Astrocyte (in vitro differentiated cells and primary cell): Measurements from ENCODE around the gene HLCS. TPM values are rescaled to one million over a fixed set of nuclear protein-coding genes. Genes with fewer than 3 reads are reported as not detected.

Experiments used
- DNase-seq: peaks from one replicate; pipeline ENCODE4 v3.0.0-alpha.2; 2010; ENCODE audit warnings: low read depth
- FAIRE-seq: peaks from 2 replicates; lab custom pipeline; 2011; peaks lifted over from hg19 to GRCh38; lab: Jason Lieb, UNC
- H2AFZ ChIP-seq: 2 replicates; pipeline ENCODE4 v1.6.0; 2012; ENCODE audit warnings: low read depth, low read length, inconsistent platforms
- H3K27ac ChIP-seq: 2 replicates; pipeline ENCODE4 v1.5.1; 2011; ENCODE audit warnings: low read depth, low read length, inconsistent platforms
- H3K27me3 ChIP-seq: 2 replicates; pipeline ENCODE4 v1.6.0; 2011; ENCODE audit warnings: low read length, inconsistent platforms; ENCODE audit not compliant: insufficient read depth
- H3K36me3 ChIP-seq: 2 replicates; pipeline ENCODE4 v1.5.1; 2011; ENCODE audit warnings: low read length, inconsistent platforms; ENCODE audit not compliant: insufficient read depth
- H3K4me1 ChIP-seq: 2 replicates; pipeline ENCODE4 v1.5.1; 2011; ENCODE audit warnings: low read length, inconsistent platforms; ENCODE audit not compliant: insufficient read depth
- H3K4me2 ChIP-seq: 2 replicates; pipeline ENCODE4 v1.6.0; 2012; ENCODE audit warnings: low read length, inconsistent platforms
- H3K4me3 ChIP-seq: 2 replicates; pipeline ENCODE4 v1.5.1; 2011; ENCODE audit warnings: low read depth, mild to moderate bottlenecking, low read length, inconsistent platforms; ENCODE audit not compliant: insufficient read depth
- H3K79me2 ChIP-seq: 2 replicates; pipeline ENCODE4 v1.6.0; 2012; ENCODE audit warnings: mild to moderate bottlenecking, low read length, inconsistent platforms; ENCODE audit not compliant: insufficient read depth
- H3K9ac ChIP-seq: 2 replicates; pipeline ENCODE4 v1.6.0; 2012; ENCODE audit warnings: mild to moderate bottlenecking, low read length, inconsistent platforms
- H3K9me3 ChIP-seq: 2 replicates; pipeline ENCODE4 v1.5.1; 2012; ENCODE audit warnings: low read depth, mild to moderate bottlenecking, low read length, inconsistent platforms; ENCODE audit not compliant: insufficient read depth
- H4K20me1 ChIP-seq: 2 replicates; pipeline ENCODE4 v1.6.0; 2012; ENCODE audit warnings: low read length, inconsistent platforms; ENCODE audit not compliant: insufficient read depth
- H3K27ac Mint-ChIP-seq: one replicate; pipeline ENCODE4 v1.8.0; 2021; ENCODE audit warnings: mild to moderate bottlenecking, mixed read lengths; ENCODE audit not compliant: unreplicated experiment
- H3K27me3 Mint-ChIP-seq: one replicate; pipeline ENCODE4 v1.8.0; 2021; ENCODE audit warnings: low read depth, mixed read lengths; ENCODE audit not compliant: unreplicated experiment
- H3K36me3 Mint-ChIP-seq: one replicate; pipeline ENCODE4 v1.8.0; 2021; ENCODE audit warnings: low read depth, mixed read lengths; ENCODE audit not compliant: unreplicated experiment
- H3K4me1 Mint-ChIP-seq: one replicate; pipeline ENCODE4 v1.8.0; 2021; ENCODE audit warnings: low read depth, mixed read lengths; ENCODE audit not compliant: unreplicated experiment
- H3K4me3 Mint-ChIP-seq: one replicate; pipeline ENCODE4 v1.8.0; 2021; ENCODE audit warnings: mild to moderate bottlenecking, moderate library complexity, mixed read lengths; ENCODE audit not compliant: unreplicated experiment
- H3K9me3 Mint-ChIP-seq: one replicate; pipeline ENCODE4 v1.8.0; 2021; ENCODE audit warnings: mild to moderate bottlenecking, mixed read lengths; ENCODE audit not compliant: unreplicated experiment
- CTCF ChIP-seq: IDR thresholded peaks from 2 replicates; pipeline ENCODE4 v1.5.1; 2011; ENCODE audit warnings: low read depth, mild to moderate bottlenecking, inconsistent platforms, low read length, moderate library complexity; ENCODE audit not compliant: insufficient read depth
- EZH2 ChIP-seq: IDR thresholded peaks from 2 replicates; pipeline ENCODE4 v1.6.1; 2012; ENCODE audit warnings: mild to moderate bottlenecking, low read length, inconsistent platforms; ENCODE audit not compliant: insufficient read depth
- total RNA-seq: library from RNA; stranded (reverse); gene quantifications from 2 replicates; pipeline ENCODE4 v1.2.1, GENCODE V29; 2021

Gene HLCS
- total RNA-seq, 1 donor from 2014 or later, result 20.9 TPM

DNA sequence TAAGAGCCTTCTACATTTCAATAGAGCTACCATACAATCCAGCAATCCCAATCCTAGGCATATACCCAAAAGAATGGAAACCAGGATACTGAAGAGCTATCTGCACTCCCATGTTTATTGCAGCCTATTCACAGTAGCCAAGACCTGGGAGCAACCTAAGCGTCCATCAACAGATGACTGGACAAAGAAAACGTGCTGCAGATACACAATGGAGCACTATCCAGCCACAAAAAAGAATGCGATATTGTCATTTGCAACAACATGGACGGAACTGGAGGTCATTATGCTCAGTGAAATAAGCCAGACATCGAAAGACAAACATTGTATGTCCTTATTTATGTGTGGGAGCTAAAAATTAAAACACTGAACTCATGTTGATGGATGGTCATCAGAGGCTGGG is 115.3 kb downstream of the HLCS start:
- Mint-ChIP-seq H3K27me3 (no peaks in the 10 kb centered on the region), H3K9me3 (no peaks in the 10 kb centered on the region), H3K4me3 (no peak overlapping the region), H3K4me1 (peaks cover 18% of the 10 kb centered on the region), H3K36me3 (no peaks in the 10 kb centered on the region), H3K27ac (no peak overlapping the region)
- Histone ChIP-seq H3K36me3 (no peaks in the 10 kb centered on the region), H3K79me2 (no peaks in the 10 kb centered on the region), H3K27ac (no peak overlapping the region), H3K4me3 (no peak overlapping the region), H3K4me1 (peaks cover 16% of the 10 kb centered on the region), H2AFZ (no peak overlapping the region), H4K20me1 (no peaks in the 10 kb centered on the region), H3K27me3 (no peaks in the 10 kb centered on the region), H3K9me3 (no peaks in the 10 kb centered on the region), H3K4me2 (no peak overlapping the region), H3K9ac (no peak overlapping the region)
- DNase-seq (no peak), FAIRE-seq (no peak)
- TF ChIP-seq CTCF, result no peak
- no peak for TF ChIP-seq EZH2

DNA sequence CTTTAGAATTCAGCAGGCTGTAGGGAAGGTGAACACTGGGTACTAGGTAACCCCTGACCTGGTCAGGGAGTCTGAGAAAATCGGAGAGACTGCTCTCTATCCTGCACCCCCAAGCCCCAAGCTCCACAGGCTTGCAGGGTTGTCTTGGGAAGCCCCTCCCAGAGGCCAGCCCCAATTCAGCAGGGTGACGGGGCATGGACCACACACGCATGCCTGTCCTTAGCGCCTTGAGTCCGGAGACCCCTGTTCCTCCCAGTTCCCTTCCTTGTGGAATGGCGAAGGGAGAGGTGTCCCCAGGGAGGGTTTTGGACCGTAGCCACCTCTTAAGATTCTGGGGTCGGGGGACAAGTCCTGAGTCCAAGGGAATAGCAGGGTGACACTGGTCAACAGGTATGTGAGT is 116.1 kb downstream of the HLCS start:
- peaks cover 18% of the 10 kb centered on the region for H3K4me1 Mint-ChIP-seq
- TF ChIP-seq EZH2 (no peak), CTCF (no peak)
- FAIRE-seq (no peak), DNase-seq (no peak)
- no peaks in the 10 kb centered on the region for H3K9me3 Mint-ChIP-seq
- Histone ChIP-seq H3K4me3 (no peak overlapping the region), H3K9ac (no peak overlapping the region), H3K9me3 (no peaks in the 10 kb centered on the region), H3K4me2 (no peak overlapping the region), H3K27me3 (no peaks in the 10 kb centered on the region), H4K20me1 (no peaks in the 10 kb centered on the region), H2AFZ (no peak overlapping the region), H3K79me2 (no peaks in the 10 kb centered on the region), H3K27ac (no peak overlapping the region), H3K4me1 (peaks cover 16% of the 10 kb centered on the region), H3K36me3 (no peaks in the 10 kb centered on the region)
- H3K4me3 Mint-ChIP-seq, result no peak overlapping the region
- H3K27me3 Mint-ChIP-seq, result no peaks in the 10 kb centered on the region
- no peak overlapping the region for H3K27ac Mint-ChIP-seq
- no peaks in the 10 kb centered on the region for H3K36me3 Mint-ChIP-seq

GRCh38 chr21:36849461-36850105 is 116.9 kb downstream of the HLCS start:
- Mint-ChIP-seq H3K9me3 (no peaks in the 10 kb centered on the region), H3K27me3 (no peaks in the 10 kb centered on the region), H3K36me3 (no peaks in the 10 kb centered on the region), H3K27ac (no peak overlapping the region), H3K4me1 (peaks cover 18% of the 10 kb centered on the region), H3K4me3 (peak overlapping the region; percentile 10)
- FAIRE-seq (no peak), DNase-seq (no peak)
- Histone ChIP-seq H4K20me1 (no peaks in the 10 kb centered on the region), H3K9me3 (no peaks in the 10 kb centered on the region), H3K9ac (no peak overlapping the region), H3K36me3 (no peaks in the 10 kb centered on the region), H3K4me3 (no peak overlapping the region), H3K27me3 (no peaks in the 10 kb centered on the region), H3K4me2 (peak overlapping the region; percentile 36), H3K27ac (no peak overlapping the region), H3K4me1 (peaks cover 16% of the 10 kb centered on the region), H3K79me2 (no peaks in the 10 kb centered on the region), H2AFZ (no peak overlapping the region)
- TF ChIP-seq EZH2, result no peak
- TF ChIP-seq CTCF, result no peak
